Measurements from ENCODE around the gene SULF2. TPM values are rescaled to one million over a fixed set of nuclear protein-coding genes. Genes with fewer than 3 reads are reported as not detected.
A peak's percentile ranks its signal among the peaks of the same experiment; 100 is the strongest.

Gene SULF2
- total RNA-seq, 2 experiments from 2014 or later = 0.17 to 0.34 TPM

- Mint-ChIP-seq H3K27me3 (no peaks in the 10 kb centered on the region), H3K36me3 (peaks cover 11% of the 10 kb centered on the region), H3K9me3 (peaks cover under 1% of the 10 kb centered on the region), H3K4me1 (ENCODE audit: low read depth) (peaks cover 58% of the 10 kb centered on the region), H3K4me3 (no peak overlapping the region), H3K27ac (peak overlapping the region; percentile 77)
- POLR2A ChIA-PET = interaction anchor here (0.5 kb wide), 1 partner anchor 17 kb away, joined by 3 read pairs; no protein-coding TSS in a partner anchor
- CTCF ChIA-PET = interaction anchor here (0.6 to 2.4 kb wide), 6 partner anchors 10 to 342 kb away, joined by 3 to 15 read pairs (median 3); no protein-coding TSS in a partner anchor
- no peak for DNase-seq
- intact Hi-C loops (cut with micrococcal nuclease) = no loop called here
Observed at GRCh38 chr20:47614703-47615309, 170.5 kb downstream of the SULF2 start.

GRCh38 chr20:47612670-47613069 is 172.6 kb downstream of the SULF2 start:
- no peaks in the 10 kb centered on the region for H3K27me3 Mint-ChIP-seq
- CTCF ChIA-PET = interaction anchor here (0.9 to 4.4 kb wide), 4 partner anchors 8 to 229 kb away, joined by 4 to 23 read pairs (median 8); partner anchors contain the start of gene NCOA3
- H3K36me3 Mint-ChIP-seq = peaks cover 16% of the 10 kb centered on the region
- H3K9me3 Mint-ChIP-seq = peaks cover 6% of the 10 kb centered on the region
- H3K4me1 Mint-ChIP-seq (ENCODE audit: low read depth) = peaks cover 76% of the 10 kb centered on the region
- intact Hi-C loops (cut with micrococcal nuclease) = no loop called here
- no peak overlapping the region for H3K4me3 Mint-ChIP-seq
- POLR2A ChIA-PET = no interaction called here
- no peak for DNase-seq
- H3K27ac Mint-ChIP-seq = peak overlapping the region; percentile 90

GRCh38 chr20:47611785-47612184 is 173.5 kb downstream of the SULF2 start:
- H3K4me1 Mint-ChIP-seq (ENCODE audit: low read depth) = peaks cover 78% of the 10 kb centered on the region
- peak overlapping the region; percentile 90 for H3K27ac Mint-ChIP-seq
- intact Hi-C loops (cut with micrococcal nuclease) = no loop called here
- CTCF ChIA-PET = interaction anchor here (0.8 to 4.4 kb wide), 6 partner anchors 9 to 415 kb away, joined by 3 to 23 read pairs (median 6); partner anchors contain the start of gene NCOA3
- H3K36me3 Mint-ChIP-seq = peaks cover 17% of the 10 kb centered on the region
- no peaks in the 10 kb centered on the region for H3K27me3 Mint-ChIP-seq
- peaks cover 6% of the 10 kb centered on the region for H3K9me3 Mint-ChIP-seq
- POLR2A ChIA-PET = interaction anchor here (2.0 kb wide), 1 partner anchor 108 kb away, joined by 4 read pairs; no protein-coding TSS in a partner anchor
- no peak overlapping the region for H3K4me3 Mint-ChIP-seq
- DNase-seq = no peak

GRCh38 chr20:47610945-47611250 is 174.4 kb downstream of the SULF2 start:
- peaks cover 81% of the 10 kb centered on the region for H3K4me1 Mint-ChIP-seq (ENCODE audit: low read depth)
- CTCF ChIA-PET = interaction anchor here (1.0 to 4.4 kb wide), 6 partner anchors 10 to 338 kb away, joined by 3 to 23 read pairs (median 9); partner anchors contain the start of gene NCOA3
- H3K27me3 Mint-ChIP-seq = no peaks in the 10 kb centered on the region
- POLR2A ChIA-PET = interaction anchor here (0.6 to 2.3 kb wide), 5 partner anchors 107 to 1753 kb away, joined by 3 to 8 read pairs (median 7); partner anchors contain the start of genes NCOA3 and ZMYND8
- H3K9me3 Mint-ChIP-seq = peaks cover 6% of the 10 kb centered on the region
- peak overlapping the region; percentile 90 for H3K27ac Mint-ChIP-seq
- H3K4me3 Mint-ChIP-seq = peak overlapping the region; percentile 67
- peaks cover 25% of the 10 kb centered on the region for H3K36me3 Mint-ChIP-seq
- no peak for DNase-seq
- intact Hi-C loops (cut with micrococcal nuclease) = loop anchor here (1.0 kb wide), 3 partner anchors 108 to 154 kb away; no protein-coding TSS in a partner anchor

- peaks cover 25% of the 10 kb centered on the region for H3K36me3 Mint-ChIP-seq
- H3K9me3 Mint-ChIP-seq = peaks cover 6% of the 10 kb centered on the region
- ChIA-PET POLR2A (interaction anchor here (0.6 to 2.3 kb wide), 8 partner anchors 107 to 1754 kb away, joined by 3 to 8 read pairs (median 4); partner anchors contain the start of genes NCOA3 and ZMYND8), CTCF (interaction anchor here (0.6 to 4.4 kb wide), 9 partner anchors 10 to 338 kb away, joined by 3 to 23 read pairs (median 4); partner anchors contain the start of gene NCOA3)
- DNase-seq = peak; percentile 91
- H3K27ac Mint-ChIP-seq = peak overlapping the region; percentile 90
- intact Hi-C loops (cut with micrococcal nuclease) = loop anchor here (1.0 kb wide), 3 partner anchors 107 to 153 kb away; no protein-coding TSS in a partner anchor
- no peaks in the 10 kb centered on the region for H3K27me3 Mint-ChIP-seq
- peak overlapping the region; percentile 67 for H3K4me3 Mint-ChIP-seq
- H3K4me1 Mint-ChIP-seq (ENCODE audit: low read depth) = peaks cover 86% of the 10 kb centered on the region
Observed at GRCh38 chr20:47610247-47610944, 174.9 kb downstream of the SULF2 start.

GRCh38 chr20:47609001-47609400 is 176.3 kb downstream of the SULF2 start:
- ChIA-PET CTCF (interaction anchor here (0.6 to 4.4 kb wide), 6 partner anchors 12 to 413 kb away, joined by 3 to 23 read pairs (median 3); partner anchors contain the start of gene NCOA3), POLR2A (interaction anchor here (1.3 to 2.3 kb wide), 4 partner anchors 107 to 253 kb away, joined by 4 to 8 read pairs (median 8); partner anchors contain the start of genes NCOA3 and ZMYND8)
- H3K9me3 Mint-ChIP-seq = peaks cover 6% of the 10 kb centered on the region
- H3K4me1 Mint-ChIP-seq (ENCODE audit: low read depth) = peaks cover 86% of the 10 kb centered on the region
- intact Hi-C loops (cut with micrococcal nuclease) = loop anchor here (5.0 kb wide), 1 partner anchor 42 kb away; no protein-coding TSS in a partner anchor
- no peaks in the 10 kb centered on the region for H3K27me3 Mint-ChIP-seq
- H3K36me3 Mint-ChIP-seq = peaks cover 23% of the 10 kb centered on the region
- no peak overlapping the region for H3K4me3 Mint-ChIP-seq
- no peak for DNase-seq
- H3K27ac Mint-ChIP-seq = peak overlapping the region; percentile 84
